GM18526 (cell line): ENCODE measurements around the gene RPAIN.

Source experiments
- POLR2A ChIP-seq: IDR thresholded peaks from 3 replicates; pipeline ENCODE4 v1.6.1; 2011; ENCODE audit not compliant: insufficient read length; ENCODE audit errors: extremely low read depth

The RPAIN gene, protein sequence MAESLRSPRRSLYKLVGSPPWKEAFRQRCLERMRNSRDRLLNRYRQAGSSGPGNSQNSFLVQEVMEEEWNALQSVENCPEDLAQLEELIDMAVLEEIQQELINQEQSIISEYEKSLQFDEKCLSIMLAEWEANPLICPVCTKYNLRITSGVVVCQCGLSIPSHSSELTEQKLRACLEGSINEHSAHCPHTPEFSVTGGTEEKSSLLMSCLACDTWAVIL

DNA sequence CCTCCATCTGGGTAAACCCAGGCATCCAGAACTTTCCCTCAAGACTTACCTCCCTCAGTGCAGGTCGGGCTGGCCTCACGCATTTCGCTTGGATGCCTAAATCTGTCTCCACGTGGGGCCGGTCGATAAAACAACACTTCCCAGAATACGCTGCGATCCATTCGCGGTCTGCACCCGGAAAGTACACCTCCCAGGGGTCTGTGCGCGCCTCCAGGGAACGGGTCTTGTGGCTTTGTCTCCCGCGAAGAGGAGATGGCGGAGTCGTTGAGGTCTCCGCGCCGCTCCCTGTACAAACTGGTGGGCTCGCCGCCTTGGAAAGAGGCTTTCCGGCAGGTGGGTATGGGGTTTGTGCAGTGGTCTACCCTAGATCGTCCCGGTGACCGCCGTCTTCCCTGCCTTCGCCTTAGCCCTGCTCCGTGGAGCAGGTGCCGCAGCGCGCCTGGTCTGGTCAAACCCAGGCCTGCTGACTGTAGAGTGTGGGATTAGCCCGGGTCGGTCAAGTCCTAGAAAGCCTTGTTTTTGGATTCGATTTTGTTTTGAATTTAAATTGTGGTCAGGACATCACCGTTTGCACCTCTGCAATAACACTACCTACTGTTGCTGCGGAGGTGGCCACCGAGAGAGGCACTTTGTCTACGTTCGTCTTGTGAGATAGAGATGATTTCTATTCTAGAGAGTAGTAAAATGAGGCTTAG, at the start of gene RPAIN:
Gene RPAIN, plus strand, starts transcription at position 224 of the 695 bp plus-strand sequence. Its CDS starts 29 bp downstream, at position 253.
- peak; percentile 87 for TF ChIP-seq POLR2A

DNA sequence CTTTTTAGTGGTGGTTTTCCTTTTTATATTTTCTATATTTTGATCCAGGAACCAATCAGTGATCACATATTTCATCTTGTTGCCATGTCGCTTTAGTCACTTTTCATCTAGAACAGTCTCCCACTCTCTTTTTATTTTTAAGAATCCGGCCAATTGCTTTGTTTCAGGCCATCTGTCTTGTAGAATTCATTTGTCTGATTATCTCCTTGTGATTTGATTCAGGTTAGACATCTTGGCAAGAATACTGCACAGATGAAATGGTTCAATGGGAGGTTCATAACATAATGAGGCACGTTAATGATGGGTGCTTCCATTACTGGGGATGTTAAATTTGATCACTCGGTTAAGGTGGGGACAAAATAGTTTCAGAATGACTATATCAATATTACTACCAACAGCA, 49.6 kb upstream of the RPAIN start:
- TF ChIP-seq POLR2A: no peak

DNA sequence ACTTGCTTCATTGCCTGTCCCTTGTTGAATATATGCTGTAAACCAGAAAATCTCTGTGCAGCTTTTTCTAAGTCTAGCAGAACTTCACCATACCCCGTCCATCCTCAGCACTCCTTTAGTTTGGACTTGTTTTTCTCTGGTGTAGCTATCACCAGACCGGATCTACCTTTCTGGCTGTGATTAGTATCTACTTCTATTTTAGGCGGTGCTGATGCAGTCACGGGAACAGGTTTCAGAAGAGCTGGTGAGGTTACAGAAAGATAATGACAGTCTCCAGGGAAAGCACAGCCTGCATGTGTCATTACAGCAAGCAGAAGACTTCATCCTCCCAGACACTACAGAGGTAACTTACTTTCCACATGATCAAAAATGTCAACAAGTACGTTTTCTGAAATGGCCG, 46.9 kb upstream of the RPAIN start:
- TF ChIP-seq POLR2A: no peak

DNA sequence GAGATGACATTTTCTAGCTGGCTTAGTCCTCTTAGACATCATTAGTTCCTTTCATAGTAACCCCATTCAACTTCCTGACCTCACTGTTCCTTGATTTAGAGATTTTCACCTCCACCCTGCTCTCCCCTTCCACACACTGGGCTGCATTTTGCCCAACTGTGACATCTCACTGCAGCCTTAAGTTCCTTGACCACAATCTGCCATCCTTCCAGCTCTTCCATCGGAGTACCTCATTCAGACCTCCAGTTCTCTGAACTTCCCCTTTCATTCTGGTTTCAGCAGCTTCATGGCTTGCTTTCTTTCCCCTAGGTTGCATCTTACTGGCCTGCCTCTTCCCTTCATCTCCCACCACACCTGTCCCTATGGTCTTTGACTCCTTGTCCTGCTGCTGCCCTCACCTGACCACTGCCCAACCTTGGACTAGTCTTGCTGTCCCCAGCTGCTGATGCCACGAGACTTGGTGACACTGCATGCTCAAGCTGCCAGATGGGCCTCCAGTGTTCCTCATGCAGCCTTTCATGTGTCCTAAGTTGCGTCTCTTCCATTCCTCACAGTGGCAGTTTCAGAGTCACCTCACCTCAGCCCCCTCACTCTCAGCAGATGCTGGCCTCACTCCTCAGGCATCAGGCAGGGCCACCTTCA, 41.3 kb upstream of the RPAIN start:
- no peak for TF ChIP-seq POLR2A

DNA sequence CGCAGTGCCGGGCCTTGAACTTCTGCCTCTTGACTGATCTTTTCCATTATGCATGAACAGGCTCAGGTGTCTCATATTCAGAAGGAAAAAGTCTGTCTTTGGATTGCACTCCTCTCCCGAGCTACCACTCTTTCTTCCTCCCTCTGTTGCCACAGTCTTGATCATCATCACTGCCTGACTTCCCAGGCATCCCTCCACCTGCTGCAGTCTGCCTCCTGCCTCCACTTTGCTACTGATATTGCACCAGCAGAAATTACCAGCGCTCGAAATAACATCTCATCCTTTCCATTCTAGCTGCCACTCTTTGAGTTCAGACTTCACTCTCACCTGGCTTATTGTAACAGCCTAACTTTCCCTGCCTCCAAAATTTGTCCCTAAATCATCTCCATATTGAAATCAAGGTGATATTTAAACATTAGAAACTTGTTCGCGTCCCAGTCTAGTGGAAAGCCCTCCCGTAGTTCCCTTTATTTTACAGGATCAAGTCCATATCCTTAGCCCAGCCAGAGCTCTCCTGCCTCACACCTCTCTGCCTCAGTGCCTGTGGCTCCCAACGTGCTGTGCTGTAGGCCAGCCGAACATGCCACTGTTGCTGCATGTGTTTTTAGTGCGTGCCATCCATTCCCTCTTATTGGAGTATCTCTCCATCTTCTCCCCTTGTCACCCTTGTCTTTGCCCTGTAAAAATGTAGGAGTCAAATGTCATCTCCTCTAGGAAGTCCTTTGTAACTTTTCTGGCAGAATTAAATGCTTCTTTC, 40.5 kb upstream of the RPAIN start:
- TF ChIP-seq POLR2A: no peak

DNA sequence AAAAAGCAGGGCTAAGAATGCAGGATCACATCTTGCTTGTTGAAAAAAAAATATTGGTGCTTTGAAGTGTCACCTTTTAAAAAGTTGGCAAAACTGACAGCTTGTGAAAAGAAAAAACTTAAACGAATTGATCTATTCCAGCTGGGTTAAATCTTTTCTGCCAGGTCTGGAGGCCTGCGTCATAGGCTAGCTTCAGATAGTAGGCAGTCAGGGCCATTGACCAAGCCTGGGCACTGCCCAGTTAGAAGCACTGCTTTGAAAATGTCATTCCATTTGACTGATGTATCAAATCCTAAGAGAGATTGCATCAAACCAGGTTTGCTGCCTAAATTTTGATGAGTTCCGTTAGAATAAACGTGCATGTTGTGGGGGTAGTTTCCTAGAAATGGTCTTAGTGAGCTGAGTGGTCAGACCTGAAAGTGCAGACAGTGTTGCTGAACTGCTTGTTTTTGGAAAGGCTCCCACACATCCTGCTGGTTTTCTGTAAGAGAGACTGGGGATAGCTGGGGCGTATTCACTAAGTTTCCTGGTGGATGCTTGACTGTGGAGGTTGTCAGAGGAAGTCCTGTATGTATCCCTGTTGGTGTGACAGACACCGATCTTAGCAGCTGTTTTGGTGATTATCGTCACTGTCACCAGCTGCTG, 39.4 kb upstream of the RPAIN start:
- no peak for TF ChIP-seq POLR2A

DNA sequence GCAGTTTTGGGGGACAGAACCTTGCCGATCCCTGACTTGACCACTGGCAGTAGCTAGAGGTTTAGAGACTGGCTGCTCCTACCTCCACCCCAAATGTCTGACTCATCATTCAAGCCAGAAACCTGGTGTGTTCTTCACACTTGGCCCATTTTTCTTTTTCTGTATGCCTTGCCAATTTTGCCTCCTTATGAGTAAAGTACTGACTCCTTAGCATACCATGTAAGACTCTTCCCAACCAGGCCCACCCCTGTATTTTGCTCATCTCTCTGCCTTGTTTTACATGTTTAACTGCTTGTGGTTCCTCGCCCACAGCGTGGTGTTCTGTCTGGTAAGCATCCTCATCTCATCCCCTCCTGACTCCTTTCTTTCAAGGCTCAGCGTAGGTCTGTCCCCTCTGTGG, 38.4 kb upstream of the RPAIN start:
- TF ChIP-seq POLR2A: no peak

DNA sequence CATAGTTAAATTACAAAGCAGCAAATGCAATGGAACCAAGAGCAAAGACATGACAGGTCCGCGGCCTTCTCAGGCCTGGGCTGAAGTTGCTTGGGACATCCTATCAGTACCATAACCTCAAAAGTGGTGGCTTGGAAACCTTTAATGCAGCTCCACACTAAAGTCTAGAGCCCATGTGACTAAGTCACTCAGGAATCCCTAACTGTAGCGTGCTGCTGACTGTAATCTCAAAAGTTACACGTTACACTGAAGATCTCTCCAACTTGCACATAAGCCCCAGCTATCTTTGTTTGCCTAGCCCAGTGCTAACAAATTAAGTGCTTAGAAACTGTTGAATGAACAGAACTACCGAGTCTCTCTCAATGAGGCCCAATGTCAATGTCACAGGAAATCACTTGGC, 28.3 kb upstream of the RPAIN start:
- TF ChIP-seq POLR2A: no peak

DNA sequence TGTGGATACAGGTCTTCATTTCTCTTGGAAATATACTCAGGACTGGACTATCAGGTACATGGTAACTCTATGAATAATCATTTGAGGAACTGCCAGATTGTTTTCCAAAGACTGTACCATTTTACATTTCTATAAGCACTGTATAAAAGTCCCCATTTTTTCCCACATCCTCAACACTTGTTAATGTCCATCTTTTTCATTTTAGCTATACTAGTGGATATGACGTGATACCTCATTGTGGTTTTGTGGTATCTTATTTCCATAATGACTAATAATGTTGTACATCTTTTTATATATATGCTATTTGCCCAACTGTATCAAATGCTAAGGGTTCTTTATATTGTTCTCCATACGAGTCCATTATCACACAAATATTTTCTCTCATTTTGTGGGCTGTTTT, 23.4 kb upstream of the RPAIN start:
- TF ChIP-seq POLR2A: no peak

DNA sequence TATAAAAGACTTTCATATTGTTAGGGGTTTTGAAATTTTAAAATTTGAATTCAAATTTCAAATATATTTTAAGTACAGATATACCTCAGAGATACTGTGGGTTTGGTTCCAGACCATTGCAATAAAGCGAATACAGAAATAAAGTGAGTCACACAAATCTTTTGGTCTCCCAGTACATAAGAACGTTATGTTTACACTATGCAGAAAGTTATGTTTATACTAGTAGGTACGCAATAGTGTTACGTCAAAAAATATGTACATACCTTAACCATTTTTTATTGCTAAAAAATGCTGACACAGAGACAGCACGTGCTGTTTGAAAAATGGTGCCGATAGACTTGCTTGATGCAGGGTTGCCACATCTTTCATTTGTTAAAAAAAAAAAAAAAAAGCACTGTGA, 20.2 kb upstream of the RPAIN start:
- TF ChIP-seq POLR2A: no peak

DNA sequence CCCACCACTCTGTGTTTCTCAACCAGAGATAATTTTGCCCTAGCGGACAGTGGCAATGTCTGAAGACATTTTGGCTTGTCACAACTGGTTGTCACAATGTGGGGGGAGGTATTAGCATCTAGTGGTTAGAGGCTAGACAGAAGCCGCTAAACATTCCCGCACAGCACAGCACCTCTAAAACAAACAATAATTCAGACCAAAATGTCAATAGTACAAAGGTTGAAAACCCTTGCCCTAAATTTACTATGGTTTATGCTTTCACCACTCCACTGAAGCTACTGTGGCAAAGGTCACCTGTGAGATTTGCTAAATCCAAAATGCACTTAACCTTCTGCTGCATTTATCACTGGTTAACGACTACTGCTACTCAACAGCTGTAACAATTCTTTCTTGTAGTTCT, 14.6 kb upstream of the RPAIN start:
- TF ChIP-seq POLR2A: no peak

DNA sequence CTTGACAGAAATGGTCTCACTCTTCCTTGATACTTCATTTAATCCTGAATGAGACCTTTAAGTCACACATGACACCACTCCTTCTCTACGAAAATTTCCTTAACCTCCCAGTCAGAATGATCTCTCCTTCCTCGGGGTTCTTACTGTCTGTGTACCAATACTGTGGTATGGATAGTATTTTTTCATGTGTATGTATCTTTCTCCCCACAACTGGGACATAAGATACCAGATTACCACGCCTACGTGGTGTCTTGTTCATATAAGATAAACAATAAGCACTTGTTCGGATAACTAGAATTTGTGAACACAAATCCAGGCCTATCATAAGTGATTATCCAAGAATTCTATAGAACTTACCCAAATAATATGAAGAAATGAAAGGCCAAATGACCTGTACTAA, 11.8 kb upstream of the RPAIN start:
- no peak for TF ChIP-seq POLR2A

DNA sequence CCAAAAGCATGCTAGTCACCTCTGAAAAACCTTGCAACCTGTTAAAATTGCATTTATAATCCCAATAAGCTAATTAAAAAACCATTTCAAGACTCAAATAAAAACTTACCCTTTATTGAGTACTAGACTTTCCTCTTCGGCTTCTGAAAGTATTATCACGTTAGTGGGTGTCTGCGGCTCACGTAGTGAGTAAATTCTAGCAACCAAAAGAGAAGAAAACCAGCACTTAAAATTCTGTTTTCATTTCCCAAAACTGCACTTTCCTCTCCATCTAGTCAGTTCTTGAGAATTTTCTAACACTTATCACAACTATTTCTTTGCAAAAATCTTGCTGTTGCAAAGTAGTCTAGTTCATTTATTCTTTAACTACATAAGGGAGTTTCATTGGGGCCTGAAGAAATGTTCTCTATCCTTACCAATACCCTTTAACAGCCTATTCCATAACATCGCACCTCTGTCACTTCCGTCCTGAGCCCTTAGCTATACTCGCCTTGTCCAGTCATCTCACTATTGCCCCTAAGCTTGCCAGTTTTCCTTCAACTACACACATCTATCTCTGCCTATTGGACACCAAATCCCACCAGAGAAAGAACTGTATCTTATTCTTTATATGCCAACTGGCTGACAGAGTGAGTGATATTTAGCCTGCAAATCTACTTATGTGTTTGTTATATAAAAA, 9.2 kb upstream of the RPAIN start:
- no peak for TF ChIP-seq POLR2A

DNA sequence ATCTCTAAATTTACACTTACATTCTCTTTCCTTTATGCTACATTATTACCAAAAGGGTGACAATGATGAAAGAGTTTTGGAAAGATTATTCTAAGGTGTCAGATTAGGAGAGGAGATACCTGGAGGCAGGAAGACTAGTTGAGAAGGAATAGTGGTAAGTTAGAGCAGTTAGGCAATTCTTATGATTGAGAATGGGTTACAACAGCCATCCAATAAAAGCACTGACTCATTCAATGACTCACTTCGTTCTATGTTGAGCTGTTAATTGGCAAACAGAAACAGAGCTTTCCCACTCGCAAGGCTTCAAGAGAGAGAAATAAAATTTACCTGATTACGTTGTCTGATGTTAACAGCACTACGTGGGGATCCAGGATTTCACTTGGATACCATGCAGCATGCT, 6.3 kb upstream of the RPAIN start:
- TF ChIP-seq POLR2A: no peak

DNA sequence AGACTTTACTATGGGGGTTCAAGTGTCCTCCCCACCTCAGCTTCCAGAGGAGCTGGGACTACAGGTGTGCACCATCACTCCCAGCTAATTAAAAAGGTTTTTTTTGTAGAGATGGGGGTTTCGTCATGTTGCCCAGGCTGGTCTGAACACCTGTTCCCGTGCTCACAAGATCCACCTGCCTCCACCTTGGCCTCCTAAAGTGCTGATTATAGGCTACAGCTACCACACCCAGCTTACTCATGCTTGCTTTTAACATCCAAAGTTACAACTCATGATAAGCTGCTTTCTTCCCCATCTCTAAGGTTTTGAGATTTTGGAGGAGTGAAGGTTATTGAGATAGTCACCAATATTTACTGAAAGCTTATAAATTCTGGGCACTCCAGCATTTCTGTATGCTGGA, 3.1 kb upstream of the RPAIN start:
- TF ChIP-seq POLR2A: no peak

DNA sequence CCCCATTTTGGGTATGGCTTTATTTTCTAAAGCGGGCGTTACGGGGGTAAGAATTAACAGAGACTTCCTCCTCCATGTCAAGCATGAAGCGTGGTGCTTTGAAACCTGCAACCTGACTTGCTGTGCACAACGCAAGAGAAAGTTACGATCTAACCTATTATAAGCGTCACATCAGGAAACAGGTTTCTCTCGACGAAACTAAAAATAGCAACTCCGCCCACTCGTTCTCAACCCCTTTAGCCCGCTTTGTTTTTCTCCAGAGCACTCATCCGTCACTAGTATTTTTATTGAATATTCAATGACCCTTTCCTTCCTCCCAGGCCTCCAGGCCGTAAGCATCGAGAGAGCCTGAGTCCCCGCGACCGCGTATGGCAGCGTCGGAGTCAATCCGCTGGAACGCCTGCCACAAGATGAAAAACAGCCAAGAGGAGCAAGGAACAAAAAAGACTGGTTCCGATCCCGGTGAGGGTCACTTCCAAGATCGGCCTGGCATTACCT, 1.1 kb upstream of the RPAIN start:
- no peak for TF ChIP-seq POLR2A
